NCI-H774 (cell line): ENCODE results near the gene MT2A.

Experiments used
- DNase-seq: peaks from one replicate; lab custom pipeline; 2025; lab: John Stamatoyannopoulos, UW

Gene MT2A

GRCh38 chr16:56600398-56600999, 7.9 kb upstream of the MT2A start:
- DNase-seq, result no peak

GRCh38 chr16:56601325-56601724, 7.1 kb upstream of the MT2A start:
- no peak for DNase-seq

GRCh38 chr16:56603589-56603988, 4.8 kb upstream of the MT2A start:
- DNase-seq, result no peak

GRCh38 chr16:56604966-56605365, 3.4 kb upstream of the MT2A start:
- no peak for DNase-seq

- DNase-seq, result no peak
Observed at GRCh38 chr16:56605475-56605874, 2.9 kb upstream of the MT2A start.

- DNase-seq, result no peak
Observed at GRCh38 chr16:56606071-56606475, 2.3 kb upstream of the MT2A start.

- no peak for DNase-seq
Observed at GRCh38 chr16:56606476-56607108, 1.8 kb upstream of the MT2A start.

- no peak for DNase-seq
Observed at GRCh38 chr16:56607109-56607618, 1.2 kb upstream of the MT2A start.

- no peak for DNase-seq
Observed at GRCh38 chr16:56607675-56608042, 725 bp upstream of the MT2A start.

- no peak for DNase-seq
Observed at GRCh38 chr16:56608876-56609462, 585 bp downstream of the MT2A start.

GRCh38 chr16:56609463-56609921, 1.1 kb downstream of the MT2A start:
- DNase-seq, result no peak

- DNase-seq, result no peak
Observed at GRCh38 chr16:56610017-56610608, 1.7 kb downstream of the MT2A start.

- DNase-seq, result no peak
Observed at GRCh38 chr16:56610609-56611111, 2.3 kb downstream of the MT2A start.

- DNase-seq, result no peak
Observed at GRCh38 chr16:56611281-56611833, 3.0 kb downstream of the MT2A start.

- no peak for DNase-seq
Observed at GRCh38 chr16:56613706-56614105, 5.3 kb downstream of the MT2A start.

- DNase-seq, result no peak
Observed at GRCh38 chr16:56614549-56614991, 6.2 kb downstream of the MT2A start.

- no peak for DNase-seq
Observed at GRCh38 chr16:56615353-56615752, 7.0 kb downstream of the MT2A start.

GRCh38 chr16:56616608-56617211, 8.3 kb downstream of the MT2A start:
- DNase-seq, result no peak

- DNase-seq, result no peak
Observed at GRCh38 chr16:56617212-56618085, 9.1 kb downstream of the MT2A start.

- no peak for DNase-seq
Observed at GRCh38 chr16:56618138-56618537, 9.8 kb downstream of the MT2A start.

GRCh38 chr16:56620339-56620897, 12.0 kb downstream of the MT2A start:
- no peak for DNase-seq
